ENCODE measurements around the gene F2R.
"Not testable (repeated sequence)": the region's sequence is repeated elsewhere in the genome, so short reads cannot be mapped to it uniquely, and the experiment has no call there.

Gene F2R

DNA sequence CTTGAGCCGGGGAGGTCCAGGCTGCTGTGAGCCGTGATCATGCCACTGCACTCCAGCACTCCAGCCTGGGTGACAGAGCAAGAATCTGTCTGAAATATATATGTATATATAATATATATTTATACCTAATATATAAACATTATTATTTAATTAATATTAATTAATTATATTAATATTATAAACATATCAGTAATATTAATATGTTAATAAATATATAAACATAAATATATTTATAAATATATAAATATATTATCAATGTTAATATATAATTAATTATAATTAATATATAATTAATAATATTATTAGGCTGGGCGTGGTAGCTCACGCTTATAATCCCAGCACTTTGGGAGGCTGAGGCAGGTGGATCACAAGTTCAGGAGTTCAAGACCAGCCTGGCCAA lies 41.1 kb downstream of the F2R start:
- DNase-seq (ENCODE audit: low read depth), result no peak

DNA sequence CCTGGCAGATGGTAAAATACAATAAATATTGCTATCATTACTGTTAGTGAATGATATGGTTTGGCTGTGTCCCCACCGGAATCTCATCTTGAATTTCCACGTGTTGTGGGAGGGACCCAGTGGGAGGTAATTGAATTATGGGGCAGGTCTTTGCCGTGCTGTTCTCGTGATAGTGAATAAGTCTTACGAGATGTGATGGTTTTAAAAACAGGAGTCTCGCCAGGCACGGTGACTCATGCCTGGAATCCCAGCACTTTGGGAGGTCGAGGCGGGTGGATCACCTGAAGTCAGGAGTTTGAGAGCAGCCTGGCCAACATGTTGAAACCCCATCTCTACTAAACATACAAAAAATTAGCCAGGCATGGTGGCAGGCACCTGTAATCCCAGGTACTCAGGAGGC lies 45.2 kb downstream of the F2R start:
- DNase-seq (ENCODE audit: low read depth), result not testable (repeated sequence)

DNA sequence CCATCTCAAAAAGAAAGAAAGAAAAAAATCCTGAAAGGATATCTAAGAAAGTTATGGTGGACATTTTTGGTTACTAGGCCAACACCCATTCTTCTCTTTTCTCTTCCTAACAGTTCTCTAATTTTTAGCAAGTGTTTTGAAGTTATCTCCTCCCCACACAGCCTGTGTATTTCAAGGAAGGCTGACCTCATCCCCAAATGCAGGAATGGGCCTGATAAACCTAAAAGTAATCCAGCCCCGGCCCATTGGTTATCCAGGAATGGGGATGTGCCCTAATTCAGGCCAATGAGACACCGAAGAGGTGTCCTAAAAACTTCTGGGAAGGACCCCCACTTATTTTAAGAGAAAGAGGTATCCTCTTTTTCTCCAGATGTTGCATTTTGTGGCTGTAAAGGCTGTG lies 46.6 kb downstream of the F2R start:
- no peak for DNase-seq (ENCODE audit: low read depth)

DNA sequence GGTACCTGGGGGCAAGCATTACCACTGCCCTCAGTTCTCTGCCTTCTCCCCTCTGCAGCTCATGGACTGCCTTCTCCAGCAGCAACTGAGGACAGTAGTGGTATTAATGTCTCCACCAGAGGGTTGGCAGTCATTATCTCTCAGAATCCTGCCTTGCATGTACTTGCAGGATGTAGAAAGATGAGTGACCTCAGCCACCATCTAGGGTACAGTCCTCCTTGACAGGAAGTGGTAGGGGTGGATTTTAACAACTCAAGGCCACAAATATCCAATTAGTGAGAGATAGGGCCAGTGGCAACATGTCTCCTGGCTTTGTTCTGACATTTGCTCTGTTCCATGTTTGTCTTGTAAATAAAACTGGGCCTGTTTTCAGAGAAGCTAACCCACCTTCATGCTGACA lies 47.2 kb downstream of the F2R start:
- DNase-seq (ENCODE audit: low read depth), result no peak

DNA sequence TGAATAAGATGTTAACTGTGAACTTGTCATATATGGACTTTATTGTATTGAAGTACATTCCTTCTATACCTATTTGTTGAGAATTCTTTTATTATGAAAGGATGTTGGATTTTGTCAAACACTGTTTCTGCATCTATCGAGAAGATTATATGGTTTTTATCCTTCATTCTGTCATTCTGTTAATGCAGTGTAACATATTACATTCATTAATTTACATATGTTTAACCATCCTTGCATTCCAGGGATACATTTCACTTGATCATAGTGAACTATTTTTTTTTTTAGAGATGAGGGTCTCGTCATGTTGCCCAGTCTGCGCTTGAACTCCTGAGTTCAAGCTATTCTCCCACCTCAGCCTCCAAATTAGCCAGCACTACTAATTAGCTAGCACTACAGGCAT lies 48.4 kb downstream of the F2R start:
- DNase-seq (ENCODE audit: low read depth), result no peak

DNA sequence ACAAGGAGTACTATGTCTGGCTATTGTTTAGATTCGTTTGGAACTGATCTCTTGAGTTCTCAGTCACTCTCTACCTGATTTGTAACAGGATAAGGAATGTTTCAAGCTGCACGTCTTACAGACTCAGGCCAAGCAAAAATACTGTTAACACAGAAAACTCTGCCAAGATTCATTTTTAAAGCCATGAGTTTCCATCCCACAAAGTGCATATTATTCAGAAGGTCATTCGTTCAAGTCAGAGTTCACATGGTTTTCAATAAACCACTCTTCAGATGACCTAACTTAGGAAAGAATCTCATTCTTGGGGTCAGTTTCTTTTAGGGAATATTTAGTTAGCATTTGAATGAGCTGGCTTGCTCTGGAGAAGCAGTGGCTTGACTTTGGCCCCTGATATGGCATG lies 49.3 kb downstream of the F2R start:
- peak; percentile 32 for DNase-seq (ENCODE audit: low read depth)

DNA sequence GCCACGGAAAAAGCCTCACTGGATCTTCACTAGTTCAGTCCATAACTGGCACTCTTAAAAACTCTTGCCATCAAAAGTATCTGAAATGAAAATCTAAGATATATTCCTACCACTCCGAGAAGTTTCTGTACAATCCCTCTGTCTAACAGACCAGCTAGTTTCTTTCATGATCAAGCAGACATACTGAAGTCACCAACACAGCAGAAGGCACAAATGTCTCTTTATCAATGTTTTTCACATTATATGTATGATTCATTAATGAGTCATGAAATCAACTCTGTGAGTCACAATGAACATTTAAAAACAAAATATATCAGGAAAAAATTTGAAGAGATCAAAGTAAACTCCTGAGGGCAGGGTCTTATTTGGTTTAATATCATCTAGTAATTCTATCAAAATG lies 50.8 kb downstream of the F2R start:
- DNase-seq (ENCODE audit: low read depth), result no peak

DNA sequence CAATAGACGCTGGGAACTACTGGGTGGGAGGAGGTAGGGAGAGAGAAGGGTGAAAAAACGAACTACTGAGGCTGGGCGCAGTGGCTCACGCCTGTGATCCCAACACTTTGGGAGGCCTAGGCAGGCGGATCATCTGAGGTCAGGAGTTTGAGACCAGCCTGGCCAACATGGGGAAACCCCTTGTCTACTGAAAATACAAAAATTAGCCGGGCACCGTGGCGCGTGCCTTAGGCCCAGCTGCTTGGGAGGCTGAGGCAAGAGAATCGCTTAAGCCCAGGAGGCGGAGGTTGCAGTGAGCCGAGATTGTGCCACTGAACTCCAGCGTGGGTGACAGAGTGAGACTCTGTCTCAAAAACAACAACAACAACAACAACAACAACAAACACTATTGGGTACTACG lies 55.1 kb downstream of the F2R start:
- not testable (repeated sequence) for DNase-seq (ENCODE audit: low read depth)

DNA sequence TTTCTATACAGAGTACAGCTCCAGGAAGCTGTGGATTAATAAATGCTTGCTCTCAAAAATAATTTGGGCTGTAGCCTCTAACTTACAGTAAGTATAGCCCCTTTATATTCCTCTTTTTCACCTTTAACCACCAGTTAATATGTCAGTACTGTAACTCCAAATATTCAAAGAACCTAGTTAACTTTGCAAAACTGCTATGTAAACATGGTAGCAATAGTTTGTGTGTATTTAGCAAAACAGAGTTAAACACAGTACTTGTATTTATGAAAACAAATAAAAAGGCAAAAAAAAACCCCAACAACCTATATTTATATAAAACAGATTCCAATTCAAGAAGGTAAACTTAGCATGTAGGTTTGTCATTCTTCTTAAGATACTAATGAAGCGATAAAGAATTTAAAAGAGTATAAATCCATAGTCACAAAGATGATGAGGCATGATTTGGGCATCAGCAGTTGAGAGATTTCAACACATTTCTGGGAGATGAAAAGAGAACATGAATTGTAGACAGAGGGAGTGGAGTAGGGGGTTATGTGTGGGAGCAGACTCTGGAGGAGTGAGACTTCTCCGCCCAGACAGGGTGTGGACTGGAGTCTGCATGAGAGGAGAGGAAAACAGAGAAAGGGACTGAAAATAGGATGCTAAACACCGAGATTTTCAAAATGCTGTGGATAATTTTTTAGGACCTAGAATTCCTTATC lies 55.9 kb downstream of the F2R start:
- no peak for DNase-seq (ENCODE audit: low read depth)

DNA sequence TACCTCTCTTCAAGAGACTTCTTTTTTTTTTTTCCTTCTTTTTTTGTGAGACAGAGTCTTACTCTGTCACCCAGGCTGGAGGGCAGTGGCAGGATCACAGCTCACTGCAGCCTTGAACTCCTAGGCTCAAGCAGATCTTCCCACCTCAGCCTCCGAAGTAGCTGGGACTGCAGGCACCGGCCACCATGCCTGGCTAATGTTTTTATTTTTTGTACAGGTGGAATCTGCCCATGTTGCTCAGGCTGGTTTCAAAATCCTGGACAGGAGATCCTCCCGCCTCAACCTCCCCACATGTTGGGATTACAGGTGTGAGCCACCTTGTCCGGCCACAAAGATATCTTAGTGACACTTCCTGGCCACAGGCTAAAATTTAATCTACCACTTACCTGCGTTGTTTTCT lies 60.0 kb downstream of the F2R start:
- DNase-seq (ENCODE audit: low read depth), result no peak

DNA sequence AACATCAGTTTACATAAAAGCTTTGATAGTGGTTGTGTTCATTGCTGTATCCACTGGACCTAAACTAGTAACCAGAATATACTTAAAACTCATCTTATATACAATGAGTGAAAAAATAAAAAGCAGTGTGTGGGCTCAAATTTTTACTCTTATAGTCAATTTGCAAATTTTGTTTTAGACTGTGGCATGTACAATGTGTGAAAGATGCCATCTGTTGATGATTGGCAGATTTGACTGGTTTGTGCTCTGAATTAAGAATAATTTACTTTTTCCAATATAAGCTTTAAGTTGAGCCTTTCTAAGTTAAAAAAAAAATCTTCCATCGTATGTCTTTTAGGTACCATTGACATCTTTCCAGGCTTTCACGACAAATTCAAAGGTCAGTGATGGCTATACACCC lies 60.5 kb downstream of the F2R start:
- DNase-seq (ENCODE audit: low read depth), result no peak

DNA sequence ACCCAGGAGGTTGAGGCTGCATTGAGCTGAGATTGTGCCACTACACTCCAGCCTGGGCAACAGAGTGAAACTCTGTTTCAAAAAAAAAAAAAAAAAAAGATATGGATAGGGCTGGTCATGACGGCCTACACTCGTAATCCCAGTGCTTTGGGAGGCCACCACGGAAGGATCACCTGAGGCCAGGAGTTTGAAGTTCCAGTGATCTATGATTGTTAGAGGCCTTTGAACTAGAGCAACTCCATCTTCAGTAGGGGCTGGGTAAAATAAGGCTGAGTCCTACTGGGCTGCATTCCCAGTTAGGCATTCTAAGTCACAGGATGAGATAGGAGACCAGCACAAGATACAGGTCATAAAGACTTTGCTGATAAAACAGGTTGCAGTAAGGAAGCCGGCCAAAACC lies 64.7 kb downstream of the F2R start:
- not testable (repeated sequence) for DNase-seq (ENCODE audit: low read depth)

DNA sequence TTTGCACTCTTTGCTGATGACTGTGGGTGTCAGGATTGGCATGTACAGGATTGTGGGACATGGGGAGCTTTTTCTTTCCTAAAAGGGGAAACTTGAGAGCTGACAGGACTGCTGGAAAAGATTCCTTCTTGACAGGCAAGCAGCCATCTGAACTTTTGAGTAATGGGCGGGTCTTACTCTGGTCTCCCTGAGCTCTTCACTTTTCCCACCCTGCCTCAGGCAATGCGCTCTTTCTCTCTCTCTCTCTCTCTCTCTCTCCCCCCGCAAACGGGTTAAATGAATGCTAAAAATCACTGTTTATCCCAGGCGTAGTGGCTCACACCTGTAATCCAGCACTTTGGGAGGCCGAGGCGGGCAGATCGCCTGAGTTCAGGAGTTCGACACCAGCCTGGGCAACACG lies 65.8 kb downstream of the F2R start:
- DNase-seq (ENCODE audit: low read depth), result no peak

DNA sequence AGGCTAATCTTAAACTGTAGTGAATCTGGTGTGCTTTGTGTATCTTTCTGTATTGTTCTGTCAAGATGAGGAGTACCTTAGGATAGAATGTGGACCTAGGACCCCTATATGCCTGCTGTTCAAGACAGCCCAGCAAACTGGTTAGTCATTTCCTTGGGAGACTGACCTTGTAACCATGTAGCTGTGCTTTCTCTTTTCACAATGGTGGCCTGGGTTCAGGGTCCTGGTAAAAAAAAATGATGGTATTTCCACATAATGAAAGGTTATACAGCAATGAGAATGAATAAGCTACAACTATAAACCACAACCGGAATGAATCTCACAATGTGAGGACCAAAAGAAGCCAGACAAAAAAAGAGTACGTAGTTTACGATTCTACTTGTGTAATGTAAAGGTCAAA lies 66.5 kb downstream of the F2R start:
- DNase-seq (ENCODE audit: low read depth), result no peak

All from GM04503 (cell line).